CD4-positive, alpha-beta T cell treated with Interleukin-17A for 4 hours (primary cell): ENCODE measurements around the gene CRTC1.
"Not testable (repeated sequence)": the region's sequence is repeated elsewhere in the genome, so short reads cannot be mapped to it uniquely, and the experiment has no call there.

ENCODE experiments used
- DNase-seq: peaks from one replicate; pipeline ENCODE4 v3.0.0-alpha.2; 2020; ENCODE audit warnings: mixed read lengths

CRTC1 gene

DNA sequence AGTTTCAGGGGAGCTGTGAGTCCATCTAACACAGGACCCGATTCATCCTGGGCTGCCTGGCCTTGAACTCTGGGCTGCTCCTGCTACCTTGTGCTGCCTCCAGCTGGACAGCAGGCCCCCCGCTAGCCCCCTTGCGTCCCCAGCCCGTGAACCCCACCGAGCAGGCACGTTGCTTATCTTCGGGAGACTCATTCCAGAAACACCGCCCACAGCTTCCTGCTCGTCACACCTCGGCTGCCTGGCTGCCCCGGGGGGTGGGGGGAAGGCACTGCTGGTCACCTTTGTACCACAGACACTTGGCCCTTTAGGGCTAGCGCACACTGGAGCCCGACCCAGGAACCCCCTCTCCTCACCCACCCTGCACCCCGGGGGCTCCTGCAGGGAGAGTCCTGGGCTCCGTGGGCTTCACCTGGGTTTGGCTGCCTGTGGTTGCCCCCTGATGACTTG is 48.1 kb downstream of the CRTC1 start:
- no peak for DNase-seq

DNA sequence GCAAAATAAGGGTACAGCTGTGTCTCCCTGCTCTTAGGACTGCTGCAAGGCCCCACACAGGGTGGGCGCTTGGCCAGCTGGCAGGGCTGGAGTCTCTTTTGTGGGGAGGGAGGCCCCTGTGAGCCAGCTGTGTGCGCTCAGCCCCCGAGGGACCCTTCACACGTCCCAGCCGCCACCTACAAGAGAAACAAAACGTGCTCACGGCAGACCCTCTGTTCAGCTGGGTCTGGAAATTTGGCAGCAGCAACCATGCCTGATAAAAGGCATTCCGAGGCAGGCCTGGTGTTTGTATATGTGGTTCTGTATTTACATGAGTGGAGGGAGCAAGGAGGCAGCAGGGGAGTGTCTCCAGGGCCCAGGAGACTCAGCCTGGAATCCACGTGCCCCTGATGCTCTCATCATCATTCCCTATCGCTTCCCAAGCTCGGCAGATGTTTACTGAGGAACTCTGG is 49.7 kb downstream of the CRTC1 start:
- DNase-seq: no peak

DNA sequence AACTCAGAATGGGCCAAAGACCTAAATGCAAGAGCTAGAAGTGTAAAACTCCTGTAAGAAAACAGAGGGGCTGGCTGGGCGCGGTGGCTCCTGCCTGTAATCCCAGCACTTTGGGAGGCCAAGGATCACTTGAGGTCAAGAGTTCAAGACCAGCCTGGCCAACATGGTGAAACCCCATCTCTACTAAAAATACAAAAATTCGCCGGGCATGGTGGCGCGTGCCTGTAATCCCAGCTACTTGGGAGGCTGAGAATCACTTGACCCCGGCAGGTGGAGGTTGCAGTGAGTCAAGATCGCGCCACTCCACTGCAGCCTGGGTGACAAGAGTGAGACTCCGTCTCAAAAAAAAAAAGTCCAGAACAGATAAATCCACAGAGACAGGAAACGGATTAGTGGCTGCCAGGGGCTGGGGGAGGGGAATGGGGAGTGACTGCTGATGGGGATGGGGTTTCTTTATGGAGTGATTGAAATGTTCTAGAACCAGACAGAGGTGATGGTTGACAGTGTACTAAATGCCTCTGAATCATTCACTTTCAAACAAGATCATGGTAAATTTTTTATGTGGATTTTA is 50.4 kb downstream of the CRTC1 start:
- DNase-seq: not testable (repeated sequence)

DNA sequence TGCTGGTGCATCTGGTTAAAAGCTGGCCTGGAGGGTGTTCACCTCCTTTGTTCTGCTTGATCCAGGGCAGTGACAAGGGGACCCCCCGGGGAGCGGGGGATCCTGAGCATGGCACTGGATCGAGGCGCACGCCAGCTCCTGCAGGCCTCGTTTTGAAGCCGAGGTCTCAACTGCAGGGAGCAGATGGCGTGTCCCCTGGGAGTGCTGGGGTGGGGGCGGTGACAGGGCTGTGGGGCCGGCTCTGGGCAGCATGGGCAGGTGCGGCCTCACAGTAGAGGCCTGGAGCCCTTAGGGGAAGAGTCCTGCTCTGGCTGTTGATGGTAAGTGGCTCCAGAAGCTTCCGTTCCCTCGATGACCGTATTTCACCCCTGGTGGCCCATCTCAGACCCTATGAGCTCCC is 51.8 kb downstream of the CRTC1 start:
- DNase-seq: no peak

DNA sequence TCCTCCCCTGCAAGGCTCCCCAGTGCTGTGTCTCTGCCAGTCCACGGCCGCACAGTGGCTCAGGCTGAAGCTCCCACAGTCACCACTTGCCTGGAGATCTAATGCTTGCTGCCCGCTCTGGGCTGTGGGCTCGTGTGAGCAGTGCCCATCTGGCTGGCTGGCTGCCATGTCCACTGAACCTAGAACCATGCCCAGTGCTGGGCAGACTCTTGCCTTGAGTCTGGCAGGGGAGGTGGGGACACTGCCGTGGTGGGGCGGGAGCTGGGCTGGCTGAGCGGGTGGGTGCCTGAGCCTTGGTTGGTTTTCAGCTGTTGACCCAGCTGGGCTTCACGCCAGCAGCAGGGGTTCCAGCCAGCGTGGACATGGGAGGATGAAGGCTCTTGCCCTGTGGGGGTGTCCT is 52.3 kb downstream of the CRTC1 start:
- DNase-seq: no peak

DNA sequence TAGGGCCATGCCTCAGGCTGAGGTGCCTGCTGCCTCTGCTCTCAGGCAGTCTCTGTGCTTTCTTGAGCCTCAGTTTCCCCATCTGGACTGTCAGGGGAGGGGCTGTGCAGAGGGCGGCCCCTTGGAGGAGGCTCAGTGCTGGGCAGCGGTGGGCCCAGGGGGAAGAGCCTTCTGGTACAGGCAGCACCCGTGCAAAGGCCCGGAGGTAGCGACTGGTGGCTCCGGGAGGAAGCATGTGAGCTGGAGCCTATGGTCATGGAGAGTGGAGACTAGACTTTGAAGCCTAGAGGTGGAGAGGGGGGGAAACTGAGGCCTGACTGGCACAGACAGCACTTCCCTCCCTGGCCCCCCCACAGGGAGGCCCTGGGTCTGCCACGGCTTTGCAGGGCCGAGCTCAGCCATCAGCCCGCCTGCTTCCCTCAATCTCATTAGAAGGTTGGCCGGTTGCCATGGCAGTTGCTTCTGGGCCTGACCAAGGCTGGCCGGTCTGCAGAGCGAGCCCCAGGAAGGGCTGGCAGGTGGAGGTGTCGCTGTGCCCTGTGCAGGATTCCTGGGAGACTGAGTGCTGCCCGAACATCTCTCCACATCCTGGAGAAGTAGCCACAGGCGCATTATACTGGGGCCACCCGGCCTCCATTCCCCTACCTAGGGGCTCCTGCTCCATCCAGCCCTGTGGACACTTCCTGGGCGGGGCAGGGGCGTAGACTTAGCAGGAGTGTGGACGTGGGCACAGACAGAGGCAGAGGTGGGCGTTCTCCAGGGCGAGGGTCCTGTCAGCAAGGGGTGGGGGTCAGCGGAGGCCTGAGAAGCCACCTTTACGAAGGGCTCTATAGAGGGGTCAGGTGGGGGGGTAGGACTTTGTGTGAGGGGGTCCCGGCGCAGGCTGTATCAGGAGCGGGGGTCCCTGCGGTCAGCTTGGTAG is 53.2 kb downstream of the CRTC1 start:
- DNase-seq: no peak

DNA sequence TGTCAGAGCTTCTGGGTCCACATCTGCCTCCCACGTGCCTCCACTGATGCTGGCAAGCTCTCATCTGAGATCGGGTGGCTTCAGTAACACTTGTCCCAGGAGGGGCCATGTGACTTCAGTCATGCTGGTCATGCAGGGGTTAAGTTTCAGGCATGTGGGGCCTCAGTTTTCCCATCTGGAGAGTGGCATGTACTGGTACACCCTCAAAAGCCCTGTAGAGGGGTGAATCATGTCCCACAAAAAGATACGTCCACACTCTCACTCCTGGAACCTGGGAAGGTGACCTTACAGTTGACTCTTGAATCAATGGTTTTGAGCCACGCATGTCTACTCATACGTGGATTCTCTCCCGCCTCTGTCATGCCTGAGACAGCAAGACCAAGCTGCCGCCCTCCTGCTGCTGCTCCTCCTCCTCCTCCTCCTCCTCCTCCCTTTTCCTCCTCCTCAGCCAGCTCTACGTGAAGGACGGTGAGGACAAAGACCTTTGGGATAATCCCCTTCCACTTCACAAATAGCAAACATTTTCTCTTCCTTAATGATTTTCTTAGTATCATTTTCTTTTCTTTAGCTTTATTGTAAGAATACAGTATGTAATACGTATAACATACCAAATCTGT is 54.0 kb downstream of the CRTC1 start:
- no peak for DNase-seq

DNA sequence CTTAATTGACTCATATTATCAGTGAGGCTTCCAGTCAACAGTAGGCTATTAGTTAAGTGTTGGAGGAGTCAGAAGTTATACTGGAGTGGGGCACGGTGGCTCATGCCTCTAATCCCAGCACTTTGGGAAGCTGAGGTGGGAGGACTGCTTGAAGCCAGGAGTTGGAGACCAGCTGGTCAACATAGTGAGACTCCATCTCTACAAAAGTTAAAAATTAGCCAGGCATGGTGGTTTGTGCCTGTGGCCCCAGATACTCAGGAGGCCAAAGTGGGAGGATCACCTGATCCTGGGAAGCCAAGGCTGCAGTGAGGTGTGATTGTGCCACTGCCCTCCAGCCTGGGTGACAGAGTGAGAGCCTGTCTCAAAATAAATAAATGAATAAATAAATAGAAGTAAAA is 54.5 kb downstream of the CRTC1 start:
- DNase-seq: no peak

DNA sequence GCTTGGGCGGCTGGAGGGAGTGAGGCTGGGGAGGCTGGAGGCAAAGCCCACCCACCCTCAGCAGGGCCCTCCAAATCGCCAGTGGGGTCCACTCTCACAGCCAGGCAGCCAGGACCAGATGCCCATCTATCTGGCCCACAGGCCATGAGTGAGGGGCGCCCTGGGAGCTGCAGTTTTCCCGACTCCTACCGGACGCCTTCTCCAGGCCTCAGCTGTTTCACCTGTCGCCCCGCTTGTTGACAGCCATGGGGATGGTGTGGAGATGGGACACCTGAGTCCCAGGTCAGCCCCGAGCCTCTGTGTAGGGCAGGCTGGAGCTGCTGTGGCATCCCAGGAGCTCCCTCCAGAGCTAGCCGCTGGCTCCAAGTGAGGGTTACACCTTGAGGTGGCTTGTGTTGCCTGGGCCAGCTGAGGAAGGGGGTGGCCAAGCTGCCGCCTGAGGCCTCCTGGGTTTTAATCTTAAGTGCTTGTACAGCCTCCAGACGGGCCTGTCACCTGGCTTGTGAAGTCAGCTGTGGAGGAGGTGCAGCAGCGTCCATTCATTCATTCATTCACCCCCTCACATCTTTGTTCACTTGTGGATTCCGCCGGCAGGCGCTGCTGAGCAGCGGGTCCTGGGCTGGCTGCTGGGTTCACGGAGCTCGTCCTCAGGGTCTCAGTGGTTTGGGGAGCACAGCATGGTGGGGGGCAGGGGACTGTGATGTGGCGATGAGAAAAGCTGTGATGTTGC is 55.6 kb downstream of the CRTC1 start:
- no peak for DNase-seq

DNA sequence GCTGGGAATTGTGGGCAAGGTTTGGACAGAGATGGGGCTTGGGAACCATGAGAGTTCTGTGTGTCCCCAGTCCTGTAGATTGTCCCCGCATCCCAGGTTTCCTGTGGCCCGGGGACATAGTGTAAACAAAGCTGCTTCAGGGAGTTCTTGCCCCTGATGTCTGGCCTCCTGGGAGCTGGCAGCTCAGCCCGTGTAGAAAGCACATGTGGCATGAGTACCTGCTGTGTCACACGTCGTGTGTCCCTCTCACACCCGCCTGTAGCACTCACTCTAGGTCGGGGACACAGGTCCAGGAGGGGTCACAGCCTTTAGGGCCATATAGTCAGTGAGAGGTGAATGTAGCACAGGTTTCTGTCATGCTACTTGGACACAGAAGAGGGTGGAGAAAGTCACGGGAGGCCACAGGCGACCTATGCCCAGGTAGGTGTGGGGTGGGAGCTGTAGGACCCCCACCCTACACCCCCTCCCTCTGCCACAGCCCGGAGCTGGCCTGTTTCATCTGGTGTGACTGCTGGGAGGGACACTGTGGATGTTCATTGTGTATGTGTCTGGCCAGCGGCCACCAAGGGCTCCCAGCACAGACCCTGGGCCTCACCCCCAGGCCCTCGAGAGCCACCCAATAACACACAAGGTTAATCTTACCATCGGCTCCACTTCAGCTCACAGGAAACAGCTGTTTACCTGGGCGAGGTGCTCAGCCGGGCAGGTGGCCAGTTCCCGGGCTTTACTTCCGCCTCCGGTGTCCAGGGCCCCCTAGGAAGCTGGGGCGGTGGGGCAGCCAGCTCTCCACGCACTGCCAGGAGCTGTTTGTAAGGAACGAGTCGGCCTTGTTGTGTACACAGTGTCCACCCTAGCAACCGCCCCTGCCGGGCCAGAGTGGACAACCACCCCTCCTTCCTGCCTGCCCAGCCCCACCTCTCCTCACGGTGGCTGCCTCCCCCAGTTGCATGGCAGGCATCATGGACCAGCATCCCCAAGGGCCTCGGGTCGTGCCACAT is 57.9 kb downstream of the CRTC1 start:
- DNase-seq: no peak

DNA sequence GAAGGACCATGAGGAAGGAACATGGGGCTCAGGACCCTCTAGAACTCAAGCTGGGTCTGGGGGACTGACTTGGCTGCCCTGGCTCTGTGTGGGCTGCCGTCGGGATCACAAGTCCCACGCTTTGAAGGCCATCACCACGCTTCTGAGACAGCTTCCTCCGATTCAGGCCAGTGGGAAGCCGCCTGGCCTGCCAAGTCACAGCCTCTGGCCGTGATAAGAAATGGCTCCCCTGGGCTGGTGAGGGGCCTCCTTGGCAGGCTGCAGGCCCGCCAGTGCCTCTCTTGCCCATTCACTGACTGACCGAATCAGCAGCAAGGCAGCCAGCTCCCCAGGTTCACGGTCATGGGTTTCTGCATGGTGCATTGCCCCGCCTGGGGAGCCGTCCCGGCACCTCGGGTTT is 58.8 kb downstream of the CRTC1 start:
- DNase-seq: no peak

DNA sequence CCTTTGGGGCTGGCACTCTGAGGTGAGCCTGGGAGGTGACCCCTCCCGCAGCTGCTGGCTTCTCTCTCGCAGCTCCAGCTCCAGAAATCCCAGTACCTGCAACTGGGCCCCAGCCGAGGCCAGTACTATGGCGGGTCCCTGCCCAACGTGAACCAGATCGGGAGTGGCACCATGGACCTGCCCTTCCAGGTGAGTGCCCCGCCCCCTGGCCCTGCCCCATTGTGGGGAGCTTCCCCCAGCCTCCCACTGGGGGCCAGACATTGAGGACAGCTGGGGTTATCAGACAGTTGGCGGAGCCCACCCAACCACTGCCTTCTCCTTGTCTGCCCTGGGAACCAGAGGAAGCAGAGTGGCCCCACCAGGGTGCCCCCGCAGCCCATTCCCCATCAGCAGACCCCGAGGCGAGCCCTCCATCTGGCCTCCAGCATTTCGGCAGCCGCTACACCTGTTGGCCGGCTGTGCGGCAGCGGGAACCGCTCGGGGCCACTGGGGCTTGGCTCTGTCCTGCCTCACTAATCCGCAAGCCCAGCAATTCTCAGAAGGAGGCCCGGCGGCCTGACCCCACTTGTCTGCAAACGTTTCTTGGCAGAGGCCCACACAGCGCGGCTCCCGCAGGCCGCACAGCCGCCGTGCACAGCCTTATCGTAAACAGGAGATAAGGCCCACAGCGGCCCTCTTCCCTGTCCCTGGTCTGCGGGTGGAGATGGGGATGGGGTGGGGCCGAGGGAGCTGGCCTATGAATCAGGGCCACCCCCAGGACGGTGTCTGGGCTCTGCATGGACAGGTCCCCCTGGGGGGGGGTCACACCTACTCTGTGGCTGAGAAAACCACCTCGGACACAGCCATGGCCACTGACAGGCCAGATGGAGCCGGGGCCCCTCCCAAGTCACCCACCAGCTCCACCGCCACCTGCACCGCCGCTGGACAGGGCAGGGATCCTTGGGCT is 59.6 kb downstream of the CRTC1 start:
- no peak for DNase-seq

DNA sequence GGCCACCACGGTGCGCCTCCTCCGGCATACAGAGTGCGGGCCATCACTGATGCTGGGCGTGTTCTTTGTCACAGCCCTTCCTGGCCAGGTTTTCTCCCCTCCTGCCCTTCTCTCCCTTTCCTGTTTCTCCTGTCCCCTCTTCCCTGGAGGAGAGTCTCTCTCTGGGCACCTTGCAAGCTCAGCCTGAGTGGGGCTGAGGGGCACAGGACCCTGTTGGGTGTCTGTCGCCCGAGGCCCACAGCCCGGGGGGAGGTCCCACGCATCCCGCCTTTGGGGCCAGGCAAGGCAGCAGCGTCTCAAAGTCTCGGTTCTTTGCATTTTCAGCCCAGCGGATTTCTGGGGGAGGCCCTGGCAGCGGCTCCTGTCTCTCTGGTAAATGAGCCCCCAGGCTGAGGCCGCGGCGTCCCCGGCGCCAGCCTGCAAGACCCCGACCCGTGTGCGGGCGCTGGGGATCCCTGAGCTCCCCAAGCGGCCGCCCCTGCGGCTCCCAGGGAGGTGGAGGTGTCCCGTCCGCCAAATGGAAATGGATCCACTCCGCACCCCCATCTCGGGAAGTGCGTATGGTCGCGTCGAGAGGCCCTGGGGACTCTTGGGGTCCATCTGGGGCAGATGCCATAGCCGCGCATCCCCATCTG is 60.4 kb downstream of the CRTC1 start:
- DNase-seq: no peak

DNA sequence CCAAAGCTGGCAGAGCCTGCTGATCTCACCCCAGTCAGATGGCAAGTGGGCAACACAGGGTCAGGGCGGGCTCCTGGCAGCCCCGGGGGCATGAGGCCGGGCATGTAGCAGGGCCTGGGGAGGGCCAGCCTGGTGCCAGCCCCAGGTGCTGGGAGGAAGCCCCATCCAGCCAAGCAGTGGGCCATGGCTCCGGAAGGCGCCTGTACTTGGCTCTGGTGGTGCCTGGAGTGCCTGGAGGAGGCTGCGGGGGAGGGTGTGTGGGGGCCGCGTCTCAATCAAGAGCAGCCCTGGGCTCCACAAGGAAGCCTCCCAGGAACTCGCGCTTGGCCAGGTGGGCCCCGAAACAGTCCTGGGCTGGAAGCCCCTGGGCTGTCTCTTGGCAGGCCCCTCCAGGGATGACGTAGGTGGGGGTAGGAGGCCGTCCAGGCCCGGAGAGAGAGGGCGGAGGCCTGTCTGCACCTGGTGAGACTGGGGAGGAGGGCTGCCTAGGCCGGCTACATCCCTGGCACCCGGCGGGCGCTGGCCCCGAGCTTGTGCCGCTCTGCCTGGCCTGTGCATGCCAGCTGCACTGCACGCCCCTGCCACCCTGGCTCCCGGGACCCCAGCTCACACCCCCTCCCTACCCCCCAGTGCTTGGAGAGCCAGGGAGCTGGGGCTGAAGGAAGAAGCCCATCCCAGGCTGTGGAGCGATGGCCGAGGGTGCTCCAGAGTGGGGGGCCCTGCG is 61.7 kb downstream of the CRTC1 start:
- no peak for DNase-seq

DNA sequence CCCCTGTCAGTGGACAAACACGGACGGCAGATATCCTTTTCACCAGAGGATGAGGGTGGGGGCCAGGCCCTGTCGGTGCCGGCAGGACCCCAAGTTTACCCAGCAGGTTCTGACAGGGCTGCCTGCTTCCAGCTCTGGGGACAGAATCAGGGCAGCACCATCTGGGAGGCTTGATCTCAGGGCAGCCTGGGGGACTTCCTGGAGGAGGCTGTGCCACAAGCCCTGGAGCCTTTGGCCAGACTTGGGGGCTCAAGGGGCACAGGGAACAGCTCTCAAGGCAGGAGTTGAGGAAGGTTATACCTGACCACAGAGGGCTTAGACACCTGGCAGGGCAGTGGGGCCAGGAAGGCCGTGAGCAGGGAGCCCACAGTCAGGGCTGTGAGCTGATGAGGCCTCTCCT is 62.5 kb downstream of the CRTC1 start:
- no peak for DNase-seq

DNA sequence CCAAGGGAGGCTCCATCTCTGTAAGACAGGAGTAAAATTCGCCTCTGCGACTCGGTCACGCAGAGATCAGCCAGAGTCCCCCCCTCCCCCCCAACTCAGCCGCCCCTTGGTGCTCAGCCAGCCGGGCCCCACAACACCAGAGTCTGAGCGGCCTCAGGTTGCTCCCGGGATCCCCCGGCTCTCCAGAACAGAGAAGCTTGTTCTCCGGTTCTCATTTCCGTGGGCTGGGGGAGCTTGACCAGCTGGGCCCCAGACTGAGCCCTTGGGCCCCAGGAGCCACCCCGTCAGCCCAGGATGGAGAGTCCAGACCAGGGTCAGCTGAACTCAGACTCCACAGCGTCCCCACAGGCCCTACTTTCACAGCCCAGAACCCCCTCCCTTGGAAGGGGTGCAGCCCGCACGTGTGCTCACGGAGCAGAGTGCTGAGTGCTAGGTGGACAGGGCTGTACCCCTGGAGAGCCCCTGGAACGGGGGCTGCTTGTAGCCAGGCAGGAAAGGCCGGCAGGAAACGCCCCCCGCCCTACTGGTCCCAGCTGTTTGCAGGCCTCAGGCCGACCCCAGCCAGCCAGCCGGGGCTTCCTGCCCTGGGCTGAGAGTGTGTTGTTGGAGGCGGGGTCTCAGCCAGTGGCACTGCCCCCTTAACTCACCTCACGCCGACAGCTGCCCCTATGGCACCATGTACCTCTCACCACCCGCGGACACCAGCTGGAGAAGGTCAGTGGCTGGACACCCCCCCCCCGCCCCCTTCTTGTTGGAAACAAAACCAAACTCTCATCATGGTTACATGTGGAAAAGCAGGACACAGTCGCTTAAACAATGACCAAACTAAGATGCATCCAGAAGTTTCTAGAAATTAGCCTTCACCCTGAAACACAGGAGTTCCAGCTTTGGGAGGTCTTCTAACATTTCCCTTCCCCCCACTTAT is 63.2 kb downstream of the CRTC1 start:
- DNase-seq: no peak

DNA sequence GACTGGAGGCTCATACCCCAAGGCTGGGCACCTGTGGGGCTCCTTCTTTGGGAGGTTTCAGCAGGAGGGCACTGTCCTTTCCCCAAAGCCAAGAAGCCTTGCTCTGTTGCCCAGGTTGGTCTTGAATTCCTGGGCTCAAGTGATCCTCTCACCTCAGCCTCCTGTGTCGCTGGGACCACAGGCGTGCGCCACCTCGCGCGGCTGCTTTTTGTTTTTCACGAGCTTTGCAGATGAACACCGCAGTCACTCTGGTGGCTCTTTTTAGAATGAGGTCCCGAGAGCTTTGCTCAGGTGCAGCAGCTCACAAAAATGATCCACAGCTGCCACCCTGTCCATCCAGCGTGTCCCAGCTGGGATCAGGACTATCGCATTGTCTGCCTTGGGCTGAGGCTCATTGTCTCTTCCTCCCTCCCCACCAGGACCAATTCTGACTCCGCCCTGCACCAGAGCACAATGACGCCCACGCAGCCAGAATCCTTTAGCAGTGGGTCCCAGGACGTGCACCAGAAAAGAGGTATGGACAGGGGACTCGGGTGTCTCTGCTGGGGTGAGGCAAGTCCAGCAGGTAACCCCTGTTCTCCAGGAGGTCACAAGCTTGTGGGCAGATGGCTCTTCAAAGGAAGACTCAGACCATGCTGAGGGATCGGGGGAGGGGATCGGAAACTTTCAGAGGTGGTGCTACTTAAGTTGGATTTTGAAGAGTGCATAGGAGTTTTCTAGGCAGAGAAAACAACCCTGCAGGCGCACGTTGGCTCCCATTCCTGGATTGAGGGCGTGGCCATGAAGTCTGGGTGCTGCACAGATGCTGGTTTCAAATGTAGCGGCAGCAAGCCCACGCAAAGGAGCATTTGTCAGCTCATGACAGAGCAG is 66.1 kb downstream of the CRTC1 start:
- DNase-seq: no peak
